HG03432 (cell line): ENCODE data around the gene PER1.
"Not testable (repeated sequence)": the region's sequence is repeated elsewhere in the genome, so short reads cannot be mapped to it uniquely, and the experiment has no call there.

ENCODE experiments used
- ATAC-seq: cut with Tn5 transposase; IDR thresholded peaks from one replicate; pipeline ENCODE4 v1.9.1; 2021; ENCODE audit warnings: mild to moderate bottlenecking, moderate library complexity; ENCODE audit not compliant: unreplicated experiment

Gene PER1

GRCh38 chr17:8173056-8173870 is 21.1 kb upstream of the PER1 start:
- peak; percentile 69 for ATAC-seq

GRCh38 chr17:8170186-8170585 is 18.0 kb upstream of the PER1 start:
- not testable (repeated sequence) for ATAC-seq

GRCh38 chr17:8167526-8167925 is 15.3 kb upstream of the PER1 start:
- no peak for ATAC-seq

GRCh38 chr17:8166731-8167130 is 14.5 kb upstream of the PER1 start:
- no peak for ATAC-seq

- ATAC-seq = no peak
Observed at GRCh38 chr17:8164815-8165131, 12.6 kb upstream of the PER1 start.

- no peak for ATAC-seq
Observed at GRCh38 chr17:8163978-8164814, 12.0 kb upstream of the PER1 start.

GRCh38 chr17:8162997-8163977 is 11.1 kb upstream of the PER1 start:
- no peak for ATAC-seq

- peak; percentile 42 for ATAC-seq
Observed at GRCh38 chr17:8162233-8162996, 10.2 kb upstream of the PER1 start, which contains the start of gene VAMP2. Gene VAMP2 (minus strand): TSS chr17:8162948. CDS start chr17:8162879, 69 bp downstream.

- ATAC-seq = no peak
Observed at GRCh38 chr17:8161289-8162232, 9.4 kb upstream of the PER1 start.

GRCh38 chr17:8160741-8161221 is 8.6 kb upstream of the PER1 start:
- no peak for ATAC-seq

- no peak for ATAC-seq
Observed at GRCh38 chr17:8160224-8160577, 8.0 kb upstream of the PER1 start.

- no peak for ATAC-seq
Observed at GRCh38 chr17:8159459-8160223, 7.4 kb upstream of the PER1 start.

- no peak for ATAC-seq
Observed at GRCh38 chr17:8159032-8159400, 6.8 kb upstream of the PER1 start.

- ATAC-seq = no peak
Observed at GRCh38 chr17:8158267-8159031, 6.2 kb upstream of the PER1 start.

- peak; percentile 77 for ATAC-seq
Observed at GRCh38 chr17:8156246-8156992, 4.2 kb upstream of the PER1 start.

- no peak for ATAC-seq
Observed at GRCh38 chr17:8155996-8156245, 3.7 kb upstream of the PER1 start.
